Measurements from ENCODE around the gene TUT7. TPM values are rescaled to one million over a fixed set of nuclear protein-coding genes. Genes with fewer than 3 reads are reported as not detected.

The TUT7 gene
- total and polyA plus RNA-seq, 4 donors, result 15.5 to 47.7 (median 26.2) TPM

DNA sequence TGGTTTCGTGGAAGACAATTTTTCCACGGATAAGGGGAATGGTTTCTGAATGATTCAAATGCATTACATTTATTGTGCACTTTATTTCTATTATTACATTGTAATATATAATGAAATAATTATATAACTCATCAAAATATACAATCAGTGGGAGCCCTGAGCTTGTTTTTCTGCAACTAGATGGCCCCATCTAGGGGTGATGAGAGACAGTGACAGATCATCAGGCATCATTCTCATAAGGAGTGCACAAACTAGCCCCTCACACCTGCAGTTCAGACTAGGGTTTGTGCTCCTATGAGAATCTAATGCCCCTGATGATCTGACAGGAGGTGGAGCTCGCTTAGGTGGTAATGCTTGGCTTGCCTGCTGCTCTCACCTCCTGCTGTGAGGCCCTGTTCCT, 78.2 kb downstream of the TUT7 start:
- 89 to 96% methylated on average over 3 of the region's 3 CpGs for WGBS, 2 donors
- H3K27me3 ChIP-seq (ENCODE audit: control insufficient read depth in 3 of 3, insufficient read depth in 3 of 3, low read length in 2 of 3), result no peaks in the 10 kb centered on the region
- ATAC-seq (ENCODE audit: insufficient read depth, low FRiP score), result no peak
- H3K36me3 ChIP-seq (ENCODE audit: control insufficient read depth in 4 of 4, insufficient read depth in 4 of 4, low read length in 4 of 4), result peaks cover 11 to 24% (median 17%) of the 10 kb centered on the region in 4 donors
- DNase-seq, result peak in 1 of 3 donors; percentile 21
- H3K4me3 ChIP-seq, result no peak overlapping the region
- no peak overlapping the region for H3K27ac ChIP-seq (ENCODE audit: low read depth in 1 of 2, low read length in 1 of 2)
- H3K9ac ChIP-seq (ENCODE audit: insufficient read depth in 1 of 2, low read length in 2 of 2), result no peak overlapping the region
- peaks cover 0 to 20% (median 10%) of the 10 kb centered on the region in 5 donors for H3K4me1 ChIP-seq (ENCODE audit: control insufficient read depth in 5 of 5, insufficient read depth in 5 of 5, low read length in 5 of 5)
- no peaks in the 10 kb centered on the region for H3K9me3 ChIP-seq (ENCODE audit: control insufficient read depth in 4 of 4, insufficient read depth in 3 of 4, low read length in 3 of 4)
- TF ChIP-seq, protein P1, sequence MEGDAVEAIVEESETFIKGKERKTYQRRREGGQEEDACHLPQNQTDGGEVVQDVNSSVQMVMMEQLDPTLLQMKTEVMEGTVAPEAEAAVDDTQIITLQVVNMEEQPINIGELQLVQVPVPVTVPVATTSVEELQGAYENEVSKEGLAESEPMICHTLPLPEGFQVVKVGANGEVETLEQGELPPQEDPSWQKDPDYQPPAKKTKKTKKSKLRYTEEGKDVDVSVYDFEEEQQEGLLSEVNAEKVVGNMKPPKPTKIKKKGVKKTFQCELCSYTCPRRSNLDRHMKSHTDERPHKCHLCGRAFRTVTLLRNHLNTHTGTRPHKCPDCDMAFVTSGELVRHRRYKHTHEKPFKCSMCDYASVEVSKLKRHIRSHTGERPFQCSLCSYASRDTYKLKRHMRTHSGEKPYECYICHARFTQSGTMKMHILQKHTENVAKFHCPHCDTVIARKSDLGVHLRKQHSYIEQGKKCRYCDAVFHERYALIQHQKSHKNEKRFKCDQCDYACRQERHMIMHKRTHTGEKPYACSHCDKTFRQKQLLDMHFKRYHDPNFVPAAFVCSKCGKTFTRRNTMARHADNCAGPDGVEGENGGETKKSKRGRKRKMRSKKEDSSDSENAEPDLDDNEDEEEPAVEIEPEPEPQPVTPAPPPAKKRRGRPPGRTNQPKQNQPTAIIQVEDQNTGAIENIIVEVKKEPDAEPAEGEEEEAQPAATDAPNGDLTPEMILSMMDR (IDR thresholded peaks at IDR 0.05; ENCODE audit: control extremely low read depth, extremely low read depth), result no peak

DNA sequence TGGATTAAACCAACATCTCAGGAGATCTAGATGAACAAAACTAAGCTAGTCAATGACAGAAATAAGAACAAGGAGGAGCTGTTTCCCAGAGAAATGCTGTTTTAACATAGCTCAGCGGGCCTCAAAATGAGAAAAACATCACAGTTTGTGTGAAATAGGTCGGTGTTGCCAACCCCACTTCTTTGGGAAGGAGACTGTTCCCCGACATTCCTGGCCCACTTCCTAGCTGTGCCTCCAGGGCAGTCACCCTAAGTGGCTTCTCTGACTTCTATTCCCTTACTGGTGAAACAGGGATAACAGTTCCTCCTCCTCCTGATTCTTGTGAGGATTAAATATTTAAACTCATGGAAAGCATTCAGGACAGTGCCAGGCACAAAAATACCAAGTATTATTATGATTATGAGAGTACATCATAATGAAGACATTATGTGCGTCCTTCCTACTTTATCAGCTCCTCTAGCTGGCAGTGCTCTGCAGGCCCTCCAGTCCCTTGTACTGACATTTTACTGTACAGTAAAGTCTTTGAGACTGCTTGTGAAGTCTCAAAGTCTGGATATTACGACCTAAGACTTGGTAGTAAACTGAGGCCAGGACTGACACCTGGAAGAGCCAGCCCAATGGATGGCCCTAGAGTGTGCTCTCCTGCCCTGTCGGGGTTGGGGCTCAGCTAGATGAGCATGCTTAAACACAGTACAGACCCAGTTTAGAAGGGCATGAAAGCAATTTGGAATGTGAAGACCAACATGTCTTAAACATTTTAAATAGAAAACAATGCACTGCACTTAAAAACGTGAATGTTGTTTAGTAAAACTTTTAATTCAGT, 79.2 kb downstream of the TUT7 start:
- DNase-seq (no peak), ATAC-seq (ENCODE audit: insufficient read depth, low FRiP score) (no peak)
- TF ChIP-seq, protein P1 (IDR thresholded peaks at IDR 0.05; ENCODE audit: control extremely low read depth, extremely low read depth), result no peak
- H3K9me3 ChIP-seq (ENCODE audit: control insufficient read depth in 4 of 4, insufficient read depth in 3 of 4, low read length in 3 of 4), result no peaks in the 10 kb centered on the region
- H3K9ac ChIP-seq (ENCODE audit: insufficient read depth in 1 of 2, low read length in 2 of 2), result no peak overlapping the region
- H3K36me3 ChIP-seq (ENCODE audit: control insufficient read depth in 4 of 4, insufficient read depth in 4 of 4, low read length in 4 of 4), result peaks cover 12 to 23% (median 18%) of the 10 kb centered on the region in 4 donors
- H3K4me3 ChIP-seq, result no peak overlapping the region
- peaks cover 0 to 15% (median 7%) of the 10 kb centered on the region in 5 donors for H3K4me1 ChIP-seq (ENCODE audit: control insufficient read depth in 5 of 5, insufficient read depth in 5 of 5, low read length in 5 of 5)
- H3K27me3 ChIP-seq (ENCODE audit: control insufficient read depth in 3 of 3, insufficient read depth in 3 of 3, low read length in 2 of 3), result no peaks in the 10 kb centered on the region
- 83 to 89% methylated on average over 7 of the region's 7 CpGs for WGBS, 2 donors
- no peak overlapping the region for H3K27ac ChIP-seq (ENCODE audit: low read depth in 1 of 2, low read length in 1 of 2)

DNA sequence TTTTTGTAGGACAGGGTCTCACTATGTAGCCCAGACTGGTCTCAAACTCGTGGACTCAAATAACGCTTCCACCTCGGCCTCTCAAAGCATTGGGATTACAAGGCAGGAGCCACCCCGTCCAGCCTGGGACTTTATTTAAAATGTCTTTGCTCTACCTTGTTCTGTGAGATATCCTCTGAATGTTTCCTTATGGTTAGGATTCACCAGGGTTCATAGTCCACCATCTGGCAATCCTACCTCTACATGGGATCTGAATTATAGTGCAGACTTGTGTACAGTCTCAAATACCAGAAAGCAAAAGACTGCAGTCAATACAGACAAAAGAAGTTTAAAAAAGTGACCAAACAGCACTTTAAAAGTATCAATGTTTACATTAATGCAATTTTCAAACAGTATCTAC, 82.0 kb downstream of the TUT7 start:
- Histone ChIP-seq H3K27ac (ENCODE audit: low read depth in 1 of 2, low read length in 1 of 2) (no peak overlapping the region), H3K9ac (ENCODE audit: insufficient read depth in 1 of 2, low read length in 2 of 2) (no peak overlapping the region), H3K4me3 (no peak overlapping the region), H3K27me3 (ENCODE audit: control insufficient read depth in 3 of 3, insufficient read depth in 3 of 3, low read length in 2 of 3) (no peaks in the 10 kb centered on the region), H3K36me3 (ENCODE audit: control insufficient read depth in 4 of 4, insufficient read depth in 4 of 4, low read length in 4 of 4) (peaks cover 13 to 22% (median 18%) of the 10 kb centered on the region in 4 donors), H3K4me1 (ENCODE audit: control insufficient read depth in 5 of 5, insufficient read depth in 5 of 5, low read length in 5 of 5) (peaks cover 0 to 11% (median 4%) of the 10 kb centered on the region in 5 donors), H3K9me3 (ENCODE audit: control insufficient read depth in 4 of 4, insufficient read depth in 3 of 4, low read length in 3 of 4) (no peaks in the 10 kb centered on the region)
- no peak for ATAC-seq (ENCODE audit: insufficient read depth, low FRiP score)
- 95 to 96% methylated on average over 4 of the region's 4 CpGs for WGBS, 2 donors
- no peak for DNase-seq
- TF ChIP-seq, protein P1 (IDR thresholded peaks at IDR 0.05; ENCODE audit: control extremely low read depth, extremely low read depth), result no peak

Data from lung (tissue), 12 donors.